Measurements from ENCODE around the gene ZNF471. TPM values are rescaled to one million over a fixed set of nuclear protein-coding genes. Genes with fewer than 3 reads are reported as not detected.

Gene ZNF471
- total RNA-seq = 1.1 and 2.9 TPM in 2 replicates

GRCh38 chr19:56507446-56508289 lies at the start of gene ZNF471:
TSS of gene ZNF471 (plus strand) at chr19:56507855. CDS start at chr19:56511572, 3,717 bp downstream.

GRCh38 chr19:56476651-56477428 lies 30.8 kb upstream of the ZNF471 start, which contains the start of gene ZNF667:
TSS of gene ZNF667 (minus strand) at chr19:56477345. CDS start at chr19:56462370, 14,975 bp downstream.

GRCh38 chr19:56538761-56539263 lies 31.2 kb downstream of the ZNF471 start, which contains the start of gene ZFP28:
TSS of gene ZFP28 (plus strand) at chr19:56538948. CDS start at chr19:56539019, 71 bp downstream.

GRCh38 chr19:56567274-56568120 lies 59.8 kb downstream of the ZNF471 start, which contains the start of gene ZNF470:
TSS of gene ZNF470 (plus strand) at chr19:56567468. CDS start at chr19:56570312, 2,844 bp downstream.

Other genes with a start within 250 kb of the ZNF471 start
- gene EDDM13, start 235.1 kb upstream of the ZNF471 start, total RNA-seq = 1.4 TPM in 1 of 2 replicates, not detected in the other
- 5.8 and 9.3 TPM in 2 replicates for gene ZSCAN5A, start 193.0 kb upstream of the ZNF471 start, total RNA-seq
- 1.6 and 3.3 TPM in 2 replicates for gene ZNF582, start 114.3 kb upstream of the ZNF471 start, total RNA-seq
- gene ZNF583, start 103.5 kb upstream of the ZNF471 start, total RNA-seq = 1.5 and 5.7 TPM in 2 replicates
- 1.5 and 4.5 TPM in 2 replicates for gene ZNF667, start 30.5 kb upstream of the ZNF471 start, total RNA-seq
- gene ZFP28, start 31.1 kb downstream of the ZNF471 start, total RNA-seq = 4.9 and 7.7 TPM in 2 replicates
- gene ZNF470, start 59.6 kb downstream of the ZNF471 start, total RNA-seq = 2.8 and 6.6 TPM in 2 replicates
- 10.8 and 25.5 TPM in 2 replicates for gene ZNF71, start 87.4 kb downstream of the ZNF471 start, total RNA-seq
- 0.16 and 0.63 TPM in 2 replicates for gene SMIM17, start 135.3 kb downstream of the ZNF471 start, total RNA-seq
- 0.16 and 0.38 TPM in 2 replicates for gene ZNF835, start 163.9 kb downstream of the ZNF471 start, total RNA-seq

Measured in bladder microvascular endothelial cell (primary cell).